ENCODE measurements around the gene DDX39A.
"Not testable (repeated sequence)": the region's sequence is repeated elsewhere in the genome, so short reads cannot be mapped to it uniquely, and the experiment has no call there.

The DDX39A gene

DNA sequence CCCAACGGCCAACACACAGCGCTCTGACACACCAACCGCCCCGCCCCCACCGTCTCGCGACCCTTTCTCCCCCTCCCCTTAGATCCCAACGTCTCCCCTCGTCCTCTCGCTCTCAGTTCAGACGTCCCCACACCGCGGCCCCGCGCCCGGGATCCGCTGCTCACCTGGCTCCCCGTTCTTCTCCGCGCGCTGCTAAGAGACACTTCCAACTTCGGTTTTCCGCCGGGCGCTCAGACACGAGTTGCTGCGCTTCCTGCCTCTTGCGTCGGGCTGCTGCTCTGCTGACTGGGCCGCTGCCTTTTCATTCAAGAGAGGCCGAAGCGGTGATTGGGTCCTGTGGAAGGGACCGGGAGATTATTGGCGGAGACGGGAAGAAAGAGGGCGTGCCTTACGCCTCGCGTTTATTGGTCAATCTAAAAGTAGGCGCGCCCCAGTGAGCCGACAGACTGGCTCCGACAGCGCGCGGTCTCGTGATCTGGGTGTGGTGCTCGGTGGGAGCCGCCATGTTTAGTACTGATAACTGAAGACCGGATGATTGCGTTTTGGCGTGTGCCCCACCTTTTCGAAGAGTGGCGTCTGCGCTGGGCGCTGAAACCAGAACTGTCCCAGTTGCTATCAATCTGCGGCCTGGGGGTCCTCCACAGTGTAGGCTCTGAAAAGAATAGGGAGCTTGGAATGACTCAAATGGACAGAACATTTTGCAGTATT is at the start of gene DDX39A:
TSS of gene DDX39A (minus strand) at position 236 of the 708 bp plus-strand sequence. CDS start 6,121 bp downstream, outside the sequence.
- peak; percentile 96 for DNase-seq

DNA sequence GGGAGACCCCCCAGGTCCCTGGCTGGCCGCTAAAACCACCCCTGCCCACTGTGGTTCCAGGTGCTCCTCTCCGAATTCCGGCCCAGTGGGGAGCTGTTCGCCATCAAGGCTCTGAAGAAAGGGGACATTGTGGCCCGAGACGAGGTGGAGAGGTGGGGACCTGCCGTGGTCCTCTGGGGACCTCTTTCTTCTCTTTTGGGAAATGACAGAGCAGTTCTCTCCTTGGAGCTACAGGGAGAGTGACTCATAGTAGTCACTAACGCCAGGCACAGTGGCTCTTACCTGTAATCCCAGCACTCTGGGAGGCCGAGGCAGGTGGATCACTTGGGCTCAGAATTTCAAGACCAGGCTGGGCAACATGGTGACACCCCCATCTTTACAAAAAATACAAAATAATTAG is 48.7 kb upstream of the DDX39A start:
- DNase-seq = no peak

DNA sequence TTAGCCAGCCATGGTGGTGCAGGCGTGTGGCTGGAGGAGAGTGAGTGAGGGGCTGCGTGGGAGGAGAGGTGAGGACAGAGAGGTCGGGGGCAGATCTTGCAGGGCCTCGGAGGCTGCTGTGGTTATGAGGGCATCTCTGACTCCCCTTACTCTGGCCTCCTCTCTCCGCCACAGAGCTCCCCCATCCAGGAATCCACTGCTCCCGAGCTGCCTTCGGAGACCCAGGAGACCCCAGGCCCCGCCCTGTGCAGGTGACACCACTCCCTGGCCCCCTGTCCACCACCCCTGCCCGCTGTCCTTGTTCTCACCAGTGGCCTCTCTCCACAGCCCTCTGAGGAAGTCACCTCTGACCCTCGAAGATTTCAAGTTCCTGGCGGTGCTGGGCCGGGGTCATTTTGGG is 48.2 kb upstream of the DDX39A start:
- DNase-seq = no peak

DNA sequence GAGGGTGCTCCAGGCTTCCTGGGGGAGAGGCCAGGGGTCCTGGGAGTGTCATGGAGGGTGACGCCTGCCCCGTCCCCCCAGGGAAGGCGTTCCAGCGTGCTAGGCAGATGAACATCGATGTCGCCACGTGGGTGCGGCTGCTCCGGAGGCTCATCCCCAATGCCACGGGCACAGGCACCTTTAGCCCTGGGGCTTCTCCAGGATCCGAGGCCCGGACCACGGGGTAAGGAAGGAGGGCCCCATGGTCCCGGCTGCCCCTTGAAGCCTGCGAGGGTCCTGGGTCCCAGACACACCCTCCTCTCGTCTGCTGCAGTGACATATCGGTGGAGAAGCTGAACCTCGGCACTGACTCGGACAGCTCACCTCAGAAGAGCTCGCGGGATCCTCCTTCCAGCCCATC is 44.6 kb upstream of the DDX39A start:
- no peak for DNase-seq

DNA sequence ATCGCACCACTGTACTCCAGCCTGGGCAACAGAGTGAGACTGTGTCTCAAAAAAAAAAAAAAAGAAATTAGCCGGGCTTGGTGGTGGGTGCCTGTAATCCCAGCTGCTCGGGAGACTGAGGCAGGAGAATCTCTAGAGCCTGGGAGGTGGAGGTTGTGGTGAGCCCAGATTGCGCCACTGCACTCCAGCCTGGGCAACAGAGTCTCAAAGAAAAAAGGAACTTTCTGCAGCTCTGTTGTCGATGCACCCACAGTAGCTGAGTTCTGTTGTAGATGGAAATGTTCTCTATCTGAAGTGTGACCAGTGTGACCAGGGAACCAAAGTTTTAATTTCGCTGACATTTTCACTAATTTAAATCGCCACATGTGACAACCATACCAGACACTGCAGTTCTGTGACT is 43.3 kb upstream of the DDX39A start:
- DNase-seq = not testable (repeated sequence)

DNA sequence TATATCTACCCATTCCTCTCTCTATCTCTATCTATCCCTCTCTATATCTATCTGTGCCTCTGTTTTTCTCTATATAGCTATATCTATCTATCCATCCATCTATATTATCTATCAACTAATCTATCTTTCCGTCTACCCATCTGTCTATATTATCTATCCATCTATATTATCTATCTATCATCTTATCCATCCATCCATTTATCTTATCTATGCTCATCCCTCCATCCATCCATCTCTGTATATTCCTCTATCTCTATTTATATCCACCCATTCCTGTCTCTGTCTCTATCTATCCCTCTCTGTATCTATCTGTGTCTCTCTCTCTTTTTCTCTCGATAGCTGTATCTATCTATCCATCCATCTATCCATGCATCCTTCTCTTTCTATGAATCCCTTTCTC is 41.8 kb upstream of the DDX39A start:
- DNase-seq = no peak

DNA sequence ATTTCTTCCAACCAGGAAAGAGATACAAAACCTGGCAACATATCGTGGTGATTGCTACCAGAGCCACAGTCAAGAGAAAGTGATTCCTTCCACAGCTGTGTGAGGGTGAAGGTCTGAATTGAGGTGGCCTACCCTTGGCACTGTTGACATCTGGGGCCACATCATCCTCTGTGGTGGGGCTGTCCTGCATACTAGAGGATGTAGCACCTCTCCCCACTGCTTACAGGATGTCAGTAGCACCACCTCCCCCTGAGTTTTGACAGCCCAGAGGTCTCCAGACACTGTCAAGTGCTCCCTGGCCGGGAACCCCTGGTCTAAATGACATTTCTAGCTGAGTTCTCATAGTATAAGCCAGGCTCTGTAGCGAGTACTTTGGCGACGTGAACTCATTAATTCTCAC is 40.6 kb upstream of the DDX39A start:
- no peak for DNase-seq

DNA sequence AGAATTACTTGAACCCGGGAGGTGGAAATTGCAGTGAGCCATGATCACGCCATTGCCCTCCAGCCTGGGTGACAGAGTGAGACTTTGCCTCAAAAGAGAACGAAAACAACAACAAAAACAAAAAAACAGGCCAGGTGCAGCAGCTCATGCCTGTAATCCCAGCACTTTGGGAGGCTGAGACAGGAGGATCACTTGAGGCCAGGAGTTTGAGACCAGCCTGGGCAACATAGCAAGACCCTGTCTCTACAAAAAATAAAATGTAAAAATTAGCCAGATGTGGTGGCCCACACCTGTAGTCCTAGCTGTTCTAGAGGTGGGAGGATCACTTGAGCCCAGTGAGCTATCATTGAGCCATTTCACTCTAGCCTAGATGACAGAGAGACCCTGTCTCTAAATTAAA is 33.2 kb upstream of the DDX39A start:
- not testable (repeated sequence) for DNase-seq

DNA sequence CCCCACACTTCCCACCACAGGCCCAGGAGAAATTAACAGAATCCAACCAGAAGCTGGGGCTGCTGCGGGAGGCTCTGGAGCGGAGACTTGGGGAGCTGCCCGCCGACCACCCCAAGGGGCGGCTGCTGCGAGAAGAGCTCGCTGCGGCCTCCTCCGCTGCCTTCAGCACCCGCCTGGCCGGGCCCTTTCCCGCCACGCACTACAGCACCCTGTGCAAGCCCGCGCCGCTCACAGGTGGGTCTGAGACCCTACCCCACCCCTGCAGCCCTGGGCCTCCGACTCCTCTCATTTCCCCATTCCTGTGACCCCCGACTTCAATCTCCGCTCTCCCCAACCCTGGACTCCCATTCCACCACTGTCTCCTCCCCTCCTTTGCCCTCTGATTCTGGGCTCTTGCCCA is 31.7 kb upstream of the DDX39A start:
- no peak for DNase-seq

DNA sequence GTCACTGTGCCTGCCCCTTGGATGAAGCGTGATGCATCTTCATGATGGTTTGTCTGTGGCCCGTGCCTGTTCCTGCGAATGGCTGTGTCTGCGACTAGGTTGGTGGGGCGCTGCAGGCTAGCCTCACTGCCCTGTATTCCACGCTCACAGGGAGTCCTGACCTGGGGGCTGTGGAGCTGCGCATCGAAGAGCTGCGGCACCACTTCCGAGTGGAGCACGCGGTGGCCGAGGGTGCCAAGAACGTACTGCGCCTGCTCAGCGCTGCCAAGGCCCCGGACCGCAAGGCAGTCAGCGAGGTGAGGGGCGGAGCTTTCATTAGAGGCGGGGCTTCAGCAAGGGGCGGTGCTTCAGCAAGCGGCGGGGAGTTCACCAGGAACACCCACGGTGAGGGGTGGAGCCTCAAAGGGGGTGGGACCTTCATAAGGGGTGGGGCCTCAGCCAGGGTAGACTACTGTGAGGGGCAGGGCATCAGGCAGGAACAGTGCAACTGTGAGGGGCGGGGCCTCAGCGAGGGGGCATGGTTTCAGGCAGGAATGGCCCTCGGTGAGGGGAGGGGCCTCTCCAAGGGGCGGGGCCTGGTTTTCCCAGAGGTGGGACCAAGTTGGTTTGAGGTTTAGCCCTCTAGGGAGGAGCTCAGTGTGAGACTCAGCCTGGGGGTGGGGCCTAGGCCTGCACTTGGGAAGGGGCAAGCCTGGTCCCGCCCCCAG is 31.2 kb upstream of the DDX39A start:
- peak; percentile 71 for DNase-seq

DNA sequence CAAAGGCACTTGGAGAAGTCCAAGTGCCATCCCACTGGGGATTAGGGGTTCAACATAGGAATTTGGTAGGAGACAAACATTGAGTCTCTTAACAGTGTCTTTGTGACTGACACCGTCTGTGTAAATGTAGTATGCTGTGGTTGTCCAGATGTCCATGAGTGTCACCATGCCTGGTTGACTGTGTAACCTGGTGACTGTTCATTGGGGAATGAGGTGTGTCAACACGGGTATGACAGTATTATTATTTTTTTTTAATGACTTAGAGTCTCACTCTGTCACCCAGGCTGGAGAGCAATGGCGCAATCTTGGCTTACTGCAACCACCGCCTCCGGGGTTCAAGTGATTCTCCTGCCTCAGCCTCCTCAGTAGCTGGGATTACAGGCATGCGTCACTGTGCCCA is 30.2 kb upstream of the DDX39A start:
- DNase-seq = no peak

DNA sequence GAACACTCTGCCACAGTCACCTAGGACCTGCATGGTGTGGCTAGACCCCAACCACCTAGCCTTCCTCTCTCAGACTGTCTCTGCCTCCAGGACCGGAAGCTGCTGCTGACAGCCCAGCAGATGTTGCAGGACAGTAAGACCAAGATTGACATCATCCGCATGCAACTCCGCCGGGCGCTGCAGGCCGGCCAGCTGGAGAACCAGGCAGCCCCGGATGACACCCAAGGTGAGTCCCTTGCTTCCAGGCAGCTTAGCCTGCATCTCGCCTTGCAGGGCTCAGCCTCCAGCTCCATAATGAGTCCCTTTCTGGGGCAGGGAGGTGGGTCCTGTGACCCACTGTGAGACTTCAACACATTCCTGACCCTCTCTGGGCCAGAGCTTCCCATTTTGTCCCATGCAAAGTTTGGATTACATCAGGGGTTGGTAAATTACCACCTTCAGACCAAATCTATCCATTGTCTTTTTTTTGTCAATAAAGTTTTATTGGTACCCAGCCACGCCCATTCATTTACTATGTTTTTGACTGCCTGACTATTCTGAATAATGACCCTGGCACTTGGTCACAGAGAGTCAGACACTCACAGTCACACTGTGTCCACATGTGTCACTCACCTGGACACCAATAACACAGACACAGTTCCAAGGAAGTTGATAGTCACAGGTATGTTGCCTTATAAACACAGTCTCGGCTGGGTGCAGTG is 27.3 kb upstream of the DDX39A start:
- no peak for DNase-seq

DNA sequence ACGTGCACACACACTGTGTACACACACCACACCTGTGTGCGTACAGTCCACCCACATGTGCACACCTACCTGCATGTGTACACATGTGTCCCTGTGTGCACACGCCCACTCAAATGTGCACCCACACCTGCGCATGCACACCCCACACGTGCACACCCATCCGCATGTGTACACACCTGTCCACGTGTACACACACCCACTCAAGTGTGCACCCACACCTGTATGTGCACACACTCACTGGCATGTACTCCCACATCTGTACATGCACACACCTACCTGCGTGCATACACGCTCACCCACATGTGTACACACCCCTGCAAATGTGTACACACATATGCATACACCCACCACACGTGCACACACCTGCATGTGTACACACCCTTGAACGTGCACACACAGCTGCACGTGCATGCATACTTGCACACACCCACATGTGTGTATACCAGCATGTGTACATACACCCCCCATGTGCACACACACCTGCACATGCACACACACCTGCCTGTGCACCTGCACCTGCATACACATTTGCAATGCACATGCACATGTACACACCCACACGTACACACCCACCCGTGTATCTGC is 24.6 kb upstream of the DDX39A start:
- no peak for DNase-seq

DNA sequence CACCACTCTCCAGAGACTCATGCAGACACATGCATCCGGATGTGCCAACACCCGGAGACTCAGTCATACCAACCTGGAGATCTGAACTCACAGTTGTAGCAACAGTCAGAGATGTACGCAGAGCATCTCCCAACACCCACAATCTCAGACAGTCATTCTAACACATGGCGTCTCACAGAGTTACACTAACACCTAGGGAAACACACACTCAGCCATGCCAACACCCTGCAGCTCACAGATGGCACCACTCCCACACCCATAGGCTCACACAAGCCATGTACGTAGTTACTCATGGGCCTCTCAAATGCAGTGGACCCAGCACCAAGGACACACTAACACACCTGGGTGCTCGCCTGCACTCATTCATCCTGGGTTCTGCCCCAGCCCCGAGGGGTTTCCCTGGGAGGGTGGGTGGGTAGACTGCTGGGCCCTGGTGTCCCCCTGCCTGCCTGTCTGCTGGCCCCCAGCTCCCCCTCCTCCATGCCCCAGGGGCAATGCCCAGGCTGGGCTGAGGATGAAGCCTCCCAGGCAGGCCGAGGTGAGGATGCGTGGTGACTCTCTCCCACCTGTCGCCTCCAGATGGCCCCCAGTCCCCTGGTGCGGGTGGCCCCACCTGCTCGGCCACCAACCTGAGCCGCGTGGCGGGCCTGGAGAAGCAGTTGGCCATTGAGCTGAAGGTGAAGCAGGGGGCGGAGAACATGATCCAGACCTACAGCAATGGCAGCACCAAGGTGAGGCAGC is 23.9 kb upstream of the DDX39A start:
- DNase-seq = no peak

DNA sequence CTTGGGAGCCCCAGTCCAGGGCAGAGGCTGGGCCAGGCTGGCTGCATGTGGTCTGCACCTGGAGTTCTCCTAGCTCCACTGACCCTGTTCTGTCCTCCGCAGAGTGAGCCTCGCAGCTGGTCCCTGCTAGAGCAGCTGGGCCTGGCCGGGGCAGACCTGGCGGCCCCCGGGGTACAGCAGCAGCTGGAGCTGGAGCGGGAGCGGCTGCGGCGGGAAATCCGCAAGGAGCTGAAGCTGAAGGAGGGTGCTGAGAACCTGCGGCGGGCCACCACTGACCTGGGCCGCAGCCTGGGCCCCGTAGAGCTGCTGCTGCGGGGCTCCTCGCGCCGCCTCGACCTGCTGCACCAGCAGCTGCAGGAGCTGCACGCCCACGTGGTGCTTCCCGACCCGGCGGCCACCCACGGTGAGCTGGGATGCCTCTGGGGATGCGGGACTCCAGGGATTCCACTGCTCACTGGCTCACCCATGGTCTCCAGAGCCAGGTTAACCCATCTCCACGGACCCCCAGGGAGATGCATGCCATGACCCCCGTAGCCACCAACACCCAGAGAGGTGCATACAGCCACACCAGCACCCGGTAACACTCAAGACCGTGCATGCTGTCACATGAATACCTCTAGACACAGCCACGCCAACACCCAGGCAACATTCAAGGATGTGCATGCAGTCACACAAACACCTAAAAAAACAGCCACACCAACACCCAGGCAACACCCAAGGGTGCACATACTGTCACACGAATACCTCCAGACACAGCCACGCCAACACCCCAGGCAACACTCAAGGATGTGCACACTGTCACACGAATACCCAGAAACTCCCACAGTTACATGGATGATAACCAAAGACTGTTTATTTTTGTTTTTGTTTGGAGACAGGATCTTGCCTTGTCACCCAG is 22.1 kb upstream of the DDX39A start:
- no peak for DNase-seq

DNA sequence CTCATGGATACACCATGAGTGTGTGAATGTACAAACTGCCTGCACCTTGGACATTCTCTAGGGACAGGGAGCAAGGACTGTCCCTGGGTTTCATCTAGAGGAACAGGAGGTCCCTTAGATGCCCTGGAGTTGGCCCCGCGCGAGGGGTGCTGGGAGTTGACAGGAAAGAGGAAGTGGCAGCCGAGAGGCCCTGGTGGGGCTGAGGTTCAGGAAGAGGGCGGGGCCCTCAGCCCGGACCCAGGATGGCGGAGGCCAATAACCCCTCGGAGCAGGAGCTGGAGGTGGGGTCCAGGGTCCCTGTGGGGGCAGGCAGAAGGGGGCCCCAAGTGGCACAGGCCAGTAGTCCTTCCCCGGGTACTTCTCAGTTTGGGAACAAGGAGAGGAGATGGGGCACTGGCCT is 20.9 kb upstream of the DDX39A start:
- peak; percentile 73 for DNase-seq

DNA sequence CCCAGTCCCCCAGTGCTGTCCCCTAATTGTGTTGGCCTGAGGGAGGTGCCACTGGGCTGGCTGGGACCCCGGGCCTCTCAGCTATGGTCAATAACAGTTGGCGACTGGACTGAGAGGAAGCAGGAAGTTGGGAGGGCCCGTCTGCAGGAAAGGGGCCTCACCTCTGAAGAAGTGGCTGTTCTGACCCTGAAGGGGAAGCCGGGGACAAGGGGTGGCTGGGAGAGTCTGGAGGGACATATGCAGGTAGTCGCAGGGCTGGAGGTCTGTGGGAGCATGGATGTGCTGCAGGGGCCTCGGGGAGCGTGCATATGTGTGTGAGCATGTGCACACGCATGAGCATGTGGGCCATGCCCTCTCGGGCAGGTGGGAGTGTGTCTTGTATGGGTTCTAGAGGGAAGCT is 19.9 kb upstream of the DDX39A start:
- DNase-seq = no peak

DNA sequence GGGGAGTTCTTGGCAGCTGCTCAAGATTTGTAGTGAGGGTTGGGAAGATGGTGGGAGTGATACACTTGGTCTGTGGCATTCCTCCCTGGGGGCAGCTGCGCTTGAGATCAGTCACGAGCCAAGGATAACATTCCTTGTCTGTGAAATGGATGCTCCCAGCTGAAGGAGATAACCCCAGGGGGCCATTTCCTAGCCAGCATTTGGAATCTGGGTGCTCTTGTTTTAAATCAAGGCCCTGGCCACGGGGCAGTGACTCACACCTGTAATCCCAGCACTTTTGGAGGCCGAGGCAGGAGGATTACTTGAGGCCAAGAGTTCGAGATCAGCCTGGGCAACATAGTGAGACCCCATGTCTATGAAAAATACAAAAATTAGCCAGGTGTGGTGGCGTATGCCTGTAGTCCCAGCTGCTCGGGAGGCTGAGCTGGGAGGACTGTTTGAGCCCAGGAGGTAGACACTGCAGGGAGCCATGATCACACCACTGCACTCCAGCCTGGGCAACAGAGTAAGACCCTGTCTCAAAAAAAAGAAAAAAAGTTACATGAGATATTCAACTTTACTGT is 18.5 kb upstream of the DDX39A start:
- no peak for DNase-seq

DNA sequence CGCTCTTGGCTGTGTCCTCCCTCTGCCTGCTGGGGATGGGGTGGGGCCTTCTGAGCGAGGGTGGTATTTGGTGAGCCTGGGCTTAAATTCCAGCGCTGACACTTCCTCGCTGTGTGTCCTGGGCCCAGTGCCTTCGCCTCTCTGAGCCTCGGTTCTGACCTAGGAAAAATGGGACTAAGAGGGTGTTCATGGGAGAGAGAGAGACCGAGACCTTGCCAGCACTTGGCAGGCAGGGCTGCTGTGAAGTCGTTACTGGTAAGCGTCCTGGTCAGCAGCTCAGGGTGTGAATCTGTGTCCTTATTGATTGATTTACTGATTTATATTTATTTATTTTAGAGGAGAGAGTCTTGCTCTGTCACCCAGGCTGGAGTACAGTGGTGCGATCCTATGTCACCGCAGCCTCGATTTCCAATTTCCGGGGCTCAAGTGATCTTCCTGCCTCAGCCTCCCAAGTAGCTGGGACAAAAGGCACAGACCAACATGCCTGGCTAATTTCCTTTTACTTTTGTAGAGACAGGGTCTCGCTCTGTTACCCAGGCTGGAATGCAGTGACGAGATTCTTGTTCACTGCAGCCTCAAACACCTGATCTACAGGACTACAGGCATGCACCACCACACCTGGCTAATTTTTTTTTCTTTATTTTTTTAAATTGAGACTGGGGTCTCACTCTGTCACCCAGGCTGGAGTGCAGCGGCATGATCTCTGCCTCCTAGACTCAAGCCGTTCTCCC is 16.3 kb upstream of the DDX39A start:
- DNase-seq = no peak

DNA sequence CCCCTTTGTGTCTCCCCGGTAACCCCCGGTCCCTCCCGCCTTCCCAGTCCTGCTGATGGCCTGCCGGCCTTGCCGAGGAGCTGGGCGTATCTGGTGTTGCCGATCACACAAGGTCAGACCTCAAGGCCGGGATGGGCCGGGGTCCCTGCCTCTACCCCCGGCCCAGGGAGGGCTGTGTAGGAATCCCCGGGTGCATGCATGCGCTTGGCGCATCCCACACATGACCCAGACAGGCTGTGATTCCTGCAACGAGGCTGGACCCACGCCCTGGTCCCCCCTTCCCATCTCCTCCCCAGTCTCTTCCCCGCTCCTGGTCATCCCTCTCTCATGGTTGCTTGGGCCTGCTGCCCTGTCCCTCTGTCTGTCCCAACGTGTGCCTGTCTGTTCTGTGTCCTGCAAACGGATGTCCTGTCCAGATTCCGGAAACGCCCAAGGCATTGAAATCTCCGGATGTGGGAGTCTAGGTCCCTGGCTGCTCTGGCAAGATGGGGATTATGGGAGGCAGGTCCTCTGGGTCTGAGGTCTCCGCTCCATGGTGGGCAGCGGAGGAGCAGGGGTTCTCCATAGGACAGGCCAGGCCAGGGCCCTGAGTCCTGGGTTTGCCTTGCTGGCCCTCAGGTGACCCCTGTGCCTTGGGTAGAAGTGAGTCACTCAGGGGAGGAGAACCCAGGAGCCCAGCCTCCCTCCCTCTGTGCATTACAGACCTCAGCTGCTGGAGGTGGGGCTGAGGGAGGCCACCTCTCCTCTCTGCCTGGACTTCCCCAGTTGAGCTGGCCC is 15.6 kb upstream of the DDX39A start:
- peak; percentile 28 for DNase-seq

All from activated naive CD4-positive, alpha-beta T cell treated with anti-CD3 and anti-CD28 coated beads, Interleukin-2, amount 50 U/mL, for 16 hours (primary cell).